Psoas muscle (tissue), 8 donors: ENCODE results near the gene BARHL2. TPM values are rescaled to one million over a fixed set of nuclear protein-coding genes. Genes with fewer than 3 reads are reported as not detected.

Source experiments
- ATAC-seq, 4 donors: fragments of 200-7000 bp; cut with Tn5 transposase; one replicate each; pipeline ENCODE4 v1.9.1; 2020; ENCODE audit warnings: moderate library complexity in 3 of 4, mild to moderate bottlenecking in 2 of 4
- DNase-seq, 2 donors: peaks; one replicate each; pipeline ENCODE4 v3.0.0-alpha.2; 2020
- H3K27ac ChIP-seq: fragments of 200-600 bp; one replicate; pipeline ENCODE4 v1.8.0; 2022
- H3K27me3 ChIP-seq, 3 donors: fragments of 200-600 bp in 1 of 3; one replicate each; pipeline versions ENCODE4 v1.6.1 to v1.8.0; 2013 to 2022; ENCODE audit warnings: low read length in 2 of 3, mild to moderate bottlenecking in 2 of 3, moderate library complexity in 1 of 3; ENCODE audit not compliant: insufficient read depth in 3 of 3
- H3K36me3 ChIP-seq, 2 donors: fragments of 200-600 bp in 1 of 2; one replicate each; pipeline versions ENCODE4 v1.6.1 to v1.8.0; 2013 to 2022; ENCODE audit warnings: low read depth in 1 of 2, mild to moderate bottlenecking in 1 of 2, moderate library complexity in 1 of 2; ENCODE audit not compliant: insufficient read depth in 1 of 2
- H3K4me1 ChIP-seq: fragments of 200-600 bp; one replicate; pipeline ENCODE4 v1.8.0; 2022
- H3K4me3 ChIP-seq: fragments of 200-600 bp; one replicate; pipeline ENCODE4 v1.8.0; 2022; ENCODE audit warnings: mild to moderate bottlenecking
- H3K9me3 ChIP-seq: fragments of 200-600 bp; one replicate; pipeline ENCODE4 v1.8.0; 2022
- WGBS, 3 donors: extraction: QIAGEN DNeasy Blood & Tissue Kit; methylation state at CpG; one replicate each; pipeline versions ENCODE4 v1.1.6 to v1.1.7; 2013; 5-methylcytosine and 5-hydroxymethylcytosine counted together
- intact Hi-C, 2 donors: fragments of 100-400 bp; cut with DNase I; formaldehyde crosslinking; loops; one replicate each; pipeline versions ENCODE4 v1.11.0 to v1.14.2; 2022
- polyA plus RNA-seq, 3 donors: library from polyadenylated mRNA; stranded (reverse); fragments of 200-250 nt; gene quantifications; one replicate each; pipeline ENCODE4 v1.2.3, GENCODE V29; 2013
- total RNA-seq, 4 donors: library from RNA; stranded (reverse); fragmentation: NEBNext Ultra II Directional in 2 of 4; extraction: Animal tissue kit (Norgen Biotek cat#: 25700) in 2 of 4; gene quantifications; one replicate each; pipeline versions ENCODE4 v1.2.1 to v1.2.4, GENCODE V29; 2021 to 2023
- TF ChIP-seq, protein P1 (sequence below): fragments of 200-600 bp; IDR thresholded peaks from one replicate; pipeline ENCODE4 v1.8.0; 2022; ENCODE audit warnings: antibody characterized with exemption
- donor health status: healthy with polysubstance abuse.
- donor health status: DM: no; HTN: no; CAD: no; lungs with moderate emphysema.
- donor health status: Bipolar disorder and iron deficiency.
- donor health status: healthy.
- donor health status: DM: yes; HTN: yes; CAD: no.
- donor health status: DM: no; HTN: no; CAD: no.
- donor health status: DM: no; HTN: no; CAD: no.
- donor health status: DM: yes; HTN: yes; CAD: no.

Gene BARHL2
- total and polyA plus RNA-seq, 7 donors = not detected

DNA sequence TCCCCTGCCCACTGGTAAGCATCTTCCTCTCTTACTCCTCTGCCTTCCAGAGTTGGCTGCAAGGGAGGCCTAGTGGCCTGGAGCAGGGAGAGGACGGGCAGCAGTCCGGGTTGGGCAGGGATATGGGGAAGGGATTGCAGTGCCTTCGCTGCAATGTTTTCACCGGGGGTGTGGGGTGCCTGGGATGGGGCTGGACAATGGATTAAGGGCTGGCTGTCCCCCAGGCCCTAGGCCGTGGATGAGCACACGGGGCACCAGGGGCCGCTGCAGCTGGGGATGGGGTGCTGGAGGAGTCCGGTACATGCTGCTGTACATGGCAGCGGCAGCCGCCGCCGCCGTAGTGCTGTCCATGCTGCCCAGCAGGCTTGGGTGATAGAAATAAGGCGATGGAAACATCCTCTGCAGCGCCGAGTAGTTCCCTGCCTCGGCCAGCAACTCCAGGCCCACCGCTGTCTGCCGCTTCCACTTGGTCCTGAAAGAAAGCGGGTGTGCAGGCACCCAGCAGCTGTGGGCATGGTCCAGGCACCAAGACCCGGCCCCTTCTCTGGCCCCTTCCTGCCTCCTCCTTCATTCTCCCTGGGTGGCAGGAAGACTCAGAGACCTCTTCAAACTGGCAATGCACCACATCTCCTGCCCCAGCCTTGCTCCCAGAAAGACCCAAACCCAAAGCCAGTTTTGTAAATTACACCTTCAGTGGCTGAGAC lies 4.8 kb downstream of the BARHL2 start:
- Histone ChIP-seq H3K4me3 (no peak overlapping the region), H3K27me3 (peaks cover 8 to 99% (median 54%) of the 10 kb centered on the region in 3 donors), H3K27ac (no peak overlapping the region), H3K9me3 (no peaks in the 10 kb centered on the region), H3K36me3 (no peaks in the 10 kb centered on the region), H3K4me1 (no peaks in the 10 kb centered on the region)
- ATAC-seq = no peak
- intact Hi-C loops = loop anchor here in 1 of 2 donors (10.0 kb wide), 2 partner anchors 142 to 252 kb away; no protein-coding TSS in a partner anchor
- TF ChIP-seq, protein P1, sequence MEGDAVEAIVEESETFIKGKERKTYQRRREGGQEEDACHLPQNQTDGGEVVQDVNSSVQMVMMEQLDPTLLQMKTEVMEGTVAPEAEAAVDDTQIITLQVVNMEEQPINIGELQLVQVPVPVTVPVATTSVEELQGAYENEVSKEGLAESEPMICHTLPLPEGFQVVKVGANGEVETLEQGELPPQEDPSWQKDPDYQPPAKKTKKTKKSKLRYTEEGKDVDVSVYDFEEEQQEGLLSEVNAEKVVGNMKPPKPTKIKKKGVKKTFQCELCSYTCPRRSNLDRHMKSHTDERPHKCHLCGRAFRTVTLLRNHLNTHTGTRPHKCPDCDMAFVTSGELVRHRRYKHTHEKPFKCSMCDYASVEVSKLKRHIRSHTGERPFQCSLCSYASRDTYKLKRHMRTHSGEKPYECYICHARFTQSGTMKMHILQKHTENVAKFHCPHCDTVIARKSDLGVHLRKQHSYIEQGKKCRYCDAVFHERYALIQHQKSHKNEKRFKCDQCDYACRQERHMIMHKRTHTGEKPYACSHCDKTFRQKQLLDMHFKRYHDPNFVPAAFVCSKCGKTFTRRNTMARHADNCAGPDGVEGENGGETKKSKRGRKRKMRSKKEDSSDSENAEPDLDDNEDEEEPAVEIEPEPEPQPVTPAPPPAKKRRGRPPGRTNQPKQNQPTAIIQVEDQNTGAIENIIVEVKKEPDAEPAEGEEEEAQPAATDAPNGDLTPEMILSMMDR = no peak
- no peak for DNase-seq
- 4 to 18% (median 11%) methylated on average over 19 to 21 of the region's 21 CpGs for WGBS, 3 donors

DNA sequence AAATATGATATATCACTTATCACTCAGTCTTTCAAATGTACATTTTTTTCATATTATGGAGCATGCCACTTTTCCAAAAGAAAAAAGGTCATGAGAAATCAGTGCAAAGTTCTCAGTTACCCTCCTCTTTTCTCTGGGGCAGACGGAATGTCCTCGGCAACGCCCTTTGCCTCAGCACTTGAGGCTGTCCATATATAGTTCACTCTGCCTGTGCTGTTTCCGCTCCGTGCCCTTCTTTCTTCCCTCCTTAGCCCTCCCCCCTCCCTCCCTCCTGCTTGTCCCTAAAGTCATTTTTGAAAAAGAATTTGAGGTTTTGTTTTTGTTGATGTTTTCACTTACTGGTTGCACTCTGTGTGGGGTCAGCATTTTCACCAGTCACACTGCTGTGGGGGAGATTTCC lies 5.4 kb downstream of the BARHL2 start:
- H3K4me1 ChIP-seq = peaks cover 6% of the 10 kb centered on the region
- H3K9me3 ChIP-seq = no peaks in the 10 kb centered on the region
- WGBS, 3 donors = 9 to 18% (median 15%) methylated on average over 5 of the region's 5 CpGs
- no peak overlapping the region for H3K4me3 ChIP-seq
- H3K27ac ChIP-seq = no peak overlapping the region
- H3K27me3 ChIP-seq = peaks cover 8 to 99% (median 52%) of the 10 kb centered on the region in 3 donors
- no peaks in the 10 kb centered on the region for H3K36me3 ChIP-seq
- ATAC-seq (no peak), DNase-seq (no peak)
- TF ChIP-seq, protein P1 = no peak
- intact Hi-C loops = loop anchor here in 1 of 2 donors (10.0 kb wide), 2 partner anchors 143 to 253 kb away; no protein-coding TSS in a partner anchor

DNA sequence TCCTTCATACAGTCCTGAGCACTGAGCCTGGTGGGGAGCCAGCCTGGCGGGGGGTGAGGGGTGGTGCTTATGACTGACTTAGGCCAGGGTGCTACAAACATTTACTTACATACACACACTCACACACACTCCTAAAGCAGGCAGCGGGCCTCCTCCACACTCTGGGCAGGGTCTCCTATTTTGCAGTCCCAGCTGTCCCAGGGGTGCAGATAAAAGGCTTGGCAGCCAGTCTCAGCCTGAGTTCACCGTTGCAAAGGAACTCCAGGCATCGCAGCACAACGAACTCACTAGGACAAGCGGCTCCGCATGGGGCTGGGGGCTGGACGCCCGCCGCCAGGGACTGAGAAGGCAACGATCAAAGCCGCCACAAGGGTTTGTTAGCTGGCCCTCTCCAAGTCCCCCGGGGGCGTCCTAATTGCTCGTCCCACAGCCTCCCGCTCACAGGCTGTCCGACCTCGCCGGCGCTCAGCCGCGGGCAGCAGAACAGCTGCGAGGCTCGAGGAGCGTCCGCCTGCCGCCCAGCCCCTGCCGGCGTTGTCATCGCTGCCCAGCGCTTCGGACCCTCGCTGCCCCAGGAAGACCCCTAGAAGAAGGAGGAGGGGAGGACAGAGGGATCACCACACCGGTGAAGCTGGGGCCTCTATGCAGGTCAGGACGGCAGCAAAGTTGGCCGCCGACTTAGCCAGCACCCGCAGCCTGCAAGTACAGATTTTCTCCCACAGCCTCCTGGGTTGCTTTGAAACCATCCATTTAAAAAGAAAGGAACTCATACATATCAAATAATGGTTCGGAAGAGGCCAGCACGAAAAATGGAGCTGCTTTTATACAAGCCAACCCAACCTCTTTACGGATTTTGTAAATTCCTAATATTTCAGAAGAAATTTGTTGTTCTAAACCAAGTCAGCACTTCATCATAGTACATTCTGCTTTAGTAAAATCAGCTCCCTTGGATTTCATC lies 6.2 kb downstream of the BARHL2 start:
- ATAC-seq (peak in 1 of 4 donors; percentile 29), DNase-seq (no peak)
- intact Hi-C loops = loop anchor here in 1 of 2 donors (10.0 kb wide), 2 partner anchors 144 to 254 kb away; no protein-coding TSS in a partner anchor
- no peak overlapping the region for H3K27ac ChIP-seq
- TF ChIP-seq, protein P1 = no peak
- H3K4me1 ChIP-seq = peaks cover 10% of the 10 kb centered on the region
- no peak overlapping the region for H3K4me3 ChIP-seq
- H3K36me3 ChIP-seq = no peaks in the 10 kb centered on the region
- H3K27me3 ChIP-seq = peaks cover 12 to 99% (median 53%) of the 10 kb centered on the region in 3 donors
- 2 to 4% (median 3%) methylated on average over 35 to 41 of the region's 41 CpGs for WGBS, 3 donors
- no peaks in the 10 kb centered on the region for H3K9me3 ChIP-seq

DNA sequence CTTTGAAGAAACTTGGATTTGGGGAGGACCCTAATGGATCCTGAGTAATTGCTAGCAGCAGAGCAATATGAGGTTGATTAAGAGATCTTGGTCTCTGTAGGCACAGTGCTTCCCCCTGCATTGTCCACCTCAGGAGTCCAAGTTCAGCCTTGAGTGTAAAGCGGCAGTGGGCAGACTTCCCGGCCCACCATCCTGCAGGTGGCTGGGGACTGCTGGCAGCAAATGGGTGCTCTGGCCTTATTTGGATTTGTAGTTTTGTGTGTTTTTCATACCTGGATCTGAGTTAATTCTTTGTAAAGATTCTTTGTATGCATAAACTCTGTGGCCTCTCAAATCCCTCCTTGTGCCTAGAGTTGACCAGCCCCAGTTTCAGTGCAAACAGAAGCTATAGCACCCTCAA lies 7.6 kb downstream of the BARHL2 start:
- ATAC-seq = no peak
- intact Hi-C loops = no loop called here
- WGBS, 3 donors = 57 to 74% (median 60%) methylated on average over 2 of the region's 2 CpGs

More for the DNA sequence above, 7.6 kb downstream of the BARHL2 start:
- no peak overlapping the region for H3K27ac ChIP-seq
- TF ChIP-seq, protein P1 = no peak
- no peak for DNase-seq
- H3K36me3 ChIP-seq = no peaks in the 10 kb centered on the region
- H3K27me3 ChIP-seq = peaks cover 23 to 99% (median 54%) of the 10 kb centered on the region in 3 donors
- peaks cover 10% of the 10 kb centered on the region for H3K4me1 ChIP-seq
- no peaks in the 10 kb centered on the region for H3K9me3 ChIP-seq
- no peak overlapping the region for H3K4me3 ChIP-seq
